GM23338 (cell line): ENCODE data around the gene TSPAN12. TPM values are rescaled to one million over a fixed set of nuclear protein-coding genes. Genes with fewer than 3 reads are reported as not detected.

Experiments
- ATAC-seq: fragments of 200-7000 bp; cut with Tn5 transposase; 3 replicates; pipeline ENCODE4 v1.9.1; 2020
- DNase-seq: peaks from one replicate; pipeline ENCODE4 v3.0.0-alpha.2; 2015; ENCODE audit warnings: low spot score
- H2AFZ ChIP-seq: fragments of 200-600 bp; sonication (generic); 2 replicates; pipeline ENCODE4 v1.8.0; 2016; ENCODE audit warnings: antibody characterized with exemption, mild to moderate bottlenecking, moderate library complexity
- H3F3A ChIP-seq: fragments of 200-600 bp; sonication (generic); replicated peaks from 2 replicates; pipeline ENCODE4 v1.8.0; 2017; ENCODE audit warnings: antibody characterized with exemption, mixed run types, low read depth
- H3K27ac ChIP-seq: fragments of 200-600 bp; sonication (generic); 2 replicates; pipeline ENCODE4 v1.6.1; 2016; ENCODE audit warnings: low read depth
- H3K27me3 ChIP-seq: fragments of 200-600 bp; sonication (generic); 2 replicates; pipeline ENCODE4 v1.8.0; 2016; ENCODE audit warnings: mild to moderate bottlenecking, mixed run types, moderate library complexity; ENCODE audit not compliant: insufficient read depth
- H3K36me3 ChIP-seq: fragments of 200-600 bp; sonication (generic); 2 replicates; pipeline ENCODE4 v1.8.0; 2016; ENCODE audit warnings: mild to moderate bottlenecking; ENCODE audit not compliant: insufficient read depth
- H3K4me1 ChIP-seq: fragments of 200-600 bp; sonication (generic); 2 replicates; pipeline ENCODE4 v1.8.0; 2016; ENCODE audit warnings: mild to moderate bottlenecking, moderate library complexity; ENCODE audit not compliant: insufficient read depth
- H3K4me2 ChIP-seq: fragments of 200-600 bp; sonication (generic); 2 replicates; pipeline ENCODE4 v1.7.1; 2017; ENCODE audit warnings: mixed run types
- H3K4me3 ChIP-seq: fragments of 200-600 bp; sonication (generic); 2 replicates; pipeline ENCODE4 v1.6.1; 2016; ENCODE audit warnings: mixed run types
- H3K79me2 ChIP-seq: fragments of 200-600 bp; sonication (generic); replicated peaks from 2 replicates; pipeline ENCODE4 v1.8.0; 2017; ENCODE audit warnings: mild to moderate bottlenecking; ENCODE audit not compliant: insufficient read depth
- H3K9me2 ChIP-seq: fragments of 200-600 bp; sonication (generic); 2 replicates; pipeline ENCODE4 v1.8.0; 2017; ENCODE audit not compliant: insufficient read depth
- H4K20me1 ChIP-seq: fragments of 200-600 bp; sonication (generic); replicated peaks from 2 replicates; pipeline ENCODE4 v1.8.0; 2017; ENCODE audit warnings: mild to moderate bottlenecking; ENCODE audit not compliant: insufficient read depth
- H3K27ac Mint-ChIP-seq: 2 replicates; pipeline ENCODE4 v1.8.0; 2020; ENCODE audit warnings: inconsistent platforms, mild to moderate bottlenecking, moderate library complexity, mixed read lengths
- H3K27me3 Mint-ChIP-seq: 3 replicates; pipeline ENCODE4 v1.8.0; 2022; ENCODE audit warnings: low read depth, mild to moderate bottlenecking, moderate library complexity, mixed read lengths, inconsistent platforms; ENCODE audit not compliant: insufficient read depth, poor library complexity
- H3K36me3 Mint-ChIP-seq: 3 replicates; pipeline ENCODE4 v1.8.0; 2021; ENCODE audit warnings: low read depth, mild to moderate bottlenecking, inconsistent platforms, moderate library complexity, mixed read lengths
- H3K4me1 Mint-ChIP-seq: 3 replicates; pipeline ENCODE4 v1.8.0; 2020; ENCODE audit warnings: mild to moderate bottlenecking, inconsistent platforms, mixed read lengths
- H3K4me3 Mint-ChIP-seq: 3 replicates; pipeline ENCODE4 v1.8.0; 2021; ENCODE audit warnings: moderate library complexity, mild to moderate bottlenecking, inconsistent platforms, mixed read lengths
- H3K9me3 Mint-ChIP-seq: 3 replicates; pipeline ENCODE4 v1.8.0; 2020; ENCODE audit warnings: moderate library complexity, mild to moderate bottlenecking, inconsistent platforms, mixed read lengths
- CREB1 ChIP-seq: fragments of 250-450 bp; sonication (Bioruptor Pico); IDR thresholded peaks from 2 replicates; pipeline ENCODE4 v1.5.0; 2020; ENCODE audit warnings: low read depth, mild to moderate bottlenecking, moderate library complexity
- CTCF ChIP-seq, 2 experiments: fragments of 200-600 bp in 1 of 2; sonication (generic) in 1 of 2; conservative IDR thresholded peaks; 2 replicates each; pipeline versions ENCODE4 v1.5.1 to v1.6.1; 2016 to 2017; ENCODE audit warnings: antibody characterized with exemption in 2 of 2, low read depth in 2 of 2, mild to moderate bottlenecking in 2 of 2, moderate library complexity in 1 of 2
- EZH2 ChIP-seq: fragments of 200-600 bp; sonication (generic); IDR thresholded peaks from one replicate; pipeline ENCODE4 v1.8.0; 2017; ENCODE audit warnings: antibody characterized with exemption, mild to moderate bottlenecking, low read depth; ENCODE audit not compliant: unreplicated experiment
- EZH2phosphoT487 ChIP-seq: fragments of 200-600 bp; sonication (generic); IDR thresholded peaks from one replicate; pipeline ENCODE4 v1.8.1; 2018; ENCODE audit warnings: antibody characterized with exemption; ENCODE audit not compliant: unreplicated experiment
- JUNB ChIP-seq: IDR thresholded peaks from one replicate; pipeline ENCODE4 v1.6.1; 2016; ENCODE audit warnings: antibody characterized with exemption; ENCODE audit not compliant: unreplicated experiment
- NANOG ChIP-seq: IDR thresholded peaks from 2 replicates; pipeline ENCODE4 v1.6.1; 2016; ENCODE audit warnings: antibody characterized with exemption, borderline replicate concordance
- POLR2AphosphoS5 ChIP-seq: IDR thresholded peaks from 2 replicates; pipeline ENCODE4 v1.6.1; 2016; ENCODE audit warnings: antibody characterized with exemption, low read depth
- STAT1 ChIP-seq: IDR thresholded peaks from one replicate; pipeline ENCODE4 v1.6.1; 2016; ENCODE audit warnings: antibody characterized with exemption; ENCODE audit not compliant: unreplicated experiment
- ZNF114 ChIP-seq: fragments of 250-450 bp; sonication (Bioruptor Pico); IDR thresholded peaks from 2 replicates; pipeline ENCODE4 v1.5.0; 2020; ENCODE audit warnings: mild to moderate bottlenecking, moderate library complexity
- ZNF331 ChIP-seq: fragments of 250-450 bp; sonication (Bioruptor Pico); IDR thresholded peaks from 2 replicates; pipeline ENCODE4 v1.5.0; 2020; ENCODE audit warnings: low read depth, mild to moderate bottlenecking, moderate library complexity
- ZNF462 ChIP-seq: fragments of 250-450 bp; sonication (Bioruptor Pico); IDR thresholded peaks from 2 replicates; pipeline ENCODE4 v1.5.0; 2020; ENCODE audit warnings: mild to moderate bottlenecking, moderate library complexity
- polyA plus RNA-seq: library from polyadenylated mRNA; unstranded; fragments of >200 nt; fragmentation: Nextera tagmentation; extraction: Ambion mirVana; gene quantifications from 2 replicates; pipeline ENCODE4 v1.2.1, GENCODE V29; 2016
- total RNA-seq: library from RNA; depleted of rRNA; stranded (reverse); fragments of >200 nt; shearing (Covaris generic); gene quantifications from 2 replicates; pipeline ENCODE4 v1.2.3, GENCODE V29; 2014
- TF ChIP-seq, protein P1 (sequence below): IDR thresholded peaks from one replicate; pipeline ENCODE4 v1.6.1; 2018; ENCODE audit warnings: antibody characterized with exemption; ENCODE audit not compliant: unreplicated experiment
- TF ChIP-seq, protein P2 (sequence below): IDR thresholded peaks from 2 replicates; pipeline ENCODE4 v1.6.1; 2016; ENCODE audit warnings: antibody characterized with exemption

Gene TSPAN12
- total and polyA plus RNA-seq, 2 experiments from 2014 or later = 9.7 to 11.7 TPM

GRCh38 chr7:120799147-120799546, 58.8 kb downstream of the TSPAN12 start:
- H3K4me3 Mint-ChIP-seq = no peak overlapping the region
- H3K36me3 Mint-ChIP-seq = peaks cover 11% of the 10 kb centered on the region

More at GRCh38 chr7:120799147-120799546, 58.8 kb downstream of the TSPAN12 start:
- peaks cover 6% of the 10 kb centered on the region for H3K4me1 ChIP-seq
- no peaks in the 10 kb centered on the region for H3F3A ChIP-seq
- no peak for DNase-seq
- Mint-ChIP-seq H3K9me3 (peaks cover 7% of the 10 kb centered on the region; the same call in 2 of the 3 replicates), H3K27me3 (peaks cover 2% of the 10 kb centered on the region), H3K4me1 (peaks cover 16% of the 10 kb centered on the region), H3K27ac (no peak overlapping the region)
- no peaks in the 10 kb centered on the region for H4K20me1 ChIP-seq
- H3K4me2 ChIP-seq = no peak overlapping the region
- H3K4me3 ChIP-seq = no peak overlapping the region
- H3K36me3 ChIP-seq = no peaks in the 10 kb centered on the region
- ATAC-seq = no peak
- TF ChIP-seq STAT1 (no peak), ZNF114 (CRISPR knock-in tag) (no peak), JUNB (no peak), EZH2phosphoT487 (no peak), CTCF (conservative IDR thresholded peaks at IDR 0.05; ENCODE audit: low read depth in 2 of 2) (no peak), ZNF331 (CRISPR knock-in tag) (no peak), EZH2 (no peak), POLR2AphosphoS5 (no peak), CREB1 (no peak), ZNF462 (CRISPR knock-in tag) (no peak), NANOG (no peak)
- TF ChIP-seq, protein P1, sequence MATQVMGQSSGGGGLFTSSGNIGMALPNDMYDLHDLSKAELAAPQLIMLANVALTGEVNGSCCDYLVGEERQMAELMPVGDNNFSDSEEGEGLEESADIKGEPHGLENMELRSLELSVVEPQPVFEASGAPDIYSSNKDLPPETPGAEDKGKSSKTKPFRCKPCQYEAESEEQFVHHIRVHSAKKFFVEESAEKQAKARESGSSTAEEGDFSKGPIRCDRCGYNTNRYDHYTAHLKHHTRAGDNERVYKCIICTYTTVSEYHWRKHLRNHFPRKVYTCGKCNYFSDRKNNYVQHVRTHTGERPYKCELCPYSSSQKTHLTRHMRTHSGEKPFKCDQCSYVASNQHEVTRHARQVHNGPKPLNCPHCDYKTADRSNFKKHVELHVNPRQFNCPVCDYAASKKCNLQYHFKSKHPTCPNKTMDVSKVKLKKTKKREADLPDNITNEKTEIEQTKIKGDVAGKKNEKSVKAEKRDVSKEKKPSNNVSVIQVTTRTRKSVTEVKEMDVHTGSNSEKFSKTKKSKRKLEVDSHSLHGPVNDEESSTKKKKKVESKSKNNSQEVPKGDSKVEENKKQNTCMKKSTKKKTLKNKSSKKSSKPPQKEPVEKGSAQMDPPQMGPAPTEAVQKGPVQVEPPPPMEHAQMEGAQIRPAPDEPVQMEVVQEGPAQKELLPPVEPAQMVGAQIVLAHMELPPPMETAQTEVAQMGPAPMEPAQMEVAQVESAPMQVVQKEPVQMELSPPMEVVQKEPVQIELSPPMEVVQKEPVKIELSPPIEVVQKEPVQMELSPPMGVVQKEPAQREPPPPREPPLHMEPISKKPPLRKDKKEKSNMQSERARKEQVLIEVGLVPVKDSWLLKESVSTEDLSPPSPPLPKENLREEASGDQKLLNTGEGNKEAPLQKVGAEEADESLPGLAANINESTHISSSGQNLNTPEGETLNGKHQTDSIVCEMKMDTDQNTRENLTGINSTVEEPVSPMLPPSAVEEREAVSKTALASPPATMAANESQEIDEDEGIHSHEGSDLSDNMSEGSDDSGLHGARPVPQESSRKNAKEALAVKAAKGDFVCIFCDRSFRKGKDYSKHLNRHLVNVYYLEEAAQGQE = no peak
- TF ChIP-seq, protein P2, sequence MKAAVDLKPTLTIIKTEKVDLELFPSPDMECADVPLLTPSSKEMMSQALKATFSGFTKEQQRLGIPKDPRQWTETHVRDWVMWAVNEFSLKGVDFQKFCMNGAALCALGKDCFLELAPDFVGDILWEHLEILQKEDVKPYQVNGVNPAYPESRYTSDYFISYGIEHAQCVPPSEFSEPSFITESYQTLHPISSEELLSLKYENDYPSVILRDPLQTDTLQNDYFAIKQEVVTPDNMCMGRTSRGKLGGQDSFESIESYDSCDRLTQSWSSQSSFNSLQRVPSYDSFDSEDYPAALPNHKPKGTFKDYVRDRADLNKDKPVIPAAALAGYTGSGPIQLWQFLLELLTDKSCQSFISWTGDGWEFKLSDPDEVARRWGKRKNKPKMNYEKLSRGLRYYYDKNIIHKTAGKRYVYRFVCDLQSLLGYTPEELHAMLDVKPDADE = no peak
- H3K79me2 ChIP-seq = no peaks in the 10 kb centered on the region
- H3K9me2 ChIP-seq = 0 out of 2 replicates have a peak, but pooled peaks cover 2% of the 10 kb centered on the region
- H3K27me3 ChIP-seq = no peaks in the 10 kb centered on the region
- H3K27ac ChIP-seq = no peak overlapping the region
- H2AFZ ChIP-seq = no peak overlapping the region
